ENCODE data around the gene CDH19.

GRCh38 chr18:66646609-66647008, 42.7 kb upstream of the CDH19 start:
- no peak for TF ChIP-seq NR2C1 (IDR thresholded peaks at IDR 0.05)
- TF ChIP-seq EZH2 (IDR thresholded peaks at IDR 0.05; ENCODE audit: borderline replicate concordance, control insufficient read depth, low read depth, low read length), result no peak
- no peak for TF ChIP-seq CTCF (IDR thresholded peaks at IDR 0.05 in 2 of 3, conservative IDR thresholded peaks at IDR 0.05 in 1 of 3; ENCODE audit: control insufficient read depth in 2 of 3, extremely low read depth in 1 of 3, insufficient read depth in 1 of 3, low read depth in 3 of 3, low read length in 3 of 3)
- no peak for TF ChIP-seq SUZ12 (IDR thresholded peaks at IDR 0.05; ENCODE audit: unreplicated experiment)
- no peak for TF ChIP-seq STAT3 (IDR thresholded peaks at IDR 0.05; ENCODE audit: low read depth, low read length)
- no peak for TF ChIP-seq CHD4 (IDR thresholded peaks at IDR 0.05)
- no peak for TF ChIP-seq EP300 (IDR thresholded peaks at IDR 0.05; ENCODE audit: borderline replicate concordance in 1 of 2, control insufficient read depth in 1 of 2, low read depth in 2 of 2, low read length in 2 of 2)
- no peak for TF ChIP-seq REST (IDR thresholded peaks at IDR 0.05; ENCODE audit: low read depth, low read length)
- no peak for TF ChIP-seq ZSCAN29 (IDR thresholded peaks at IDR 0.05)
- no peak for TF ChIP-seq ATF7 (IDR thresholded peaks at IDR 0.05; ENCODE audit: low read depth)
- TF ChIP-seq NFXL1 (IDR thresholded peaks at IDR 0.05; ENCODE audit: borderline replicate concordance), result no peak
- no peak for TF ChIP-seq RCOR1 (conservative IDR thresholded peaks at IDR 0.05; ENCODE audit: low read depth, low read length)

Measured in GM12878 (cell line).